ENCODE results near the gene PRR35. TPM values are rescaled to one million over a fixed set of nuclear protein-coding genes. Genes with fewer than 3 reads are reported as not detected.

PRR35 gene
- polyA plus RNA-seq, 1 donor from 2014 or later, result not detected

DNA sequence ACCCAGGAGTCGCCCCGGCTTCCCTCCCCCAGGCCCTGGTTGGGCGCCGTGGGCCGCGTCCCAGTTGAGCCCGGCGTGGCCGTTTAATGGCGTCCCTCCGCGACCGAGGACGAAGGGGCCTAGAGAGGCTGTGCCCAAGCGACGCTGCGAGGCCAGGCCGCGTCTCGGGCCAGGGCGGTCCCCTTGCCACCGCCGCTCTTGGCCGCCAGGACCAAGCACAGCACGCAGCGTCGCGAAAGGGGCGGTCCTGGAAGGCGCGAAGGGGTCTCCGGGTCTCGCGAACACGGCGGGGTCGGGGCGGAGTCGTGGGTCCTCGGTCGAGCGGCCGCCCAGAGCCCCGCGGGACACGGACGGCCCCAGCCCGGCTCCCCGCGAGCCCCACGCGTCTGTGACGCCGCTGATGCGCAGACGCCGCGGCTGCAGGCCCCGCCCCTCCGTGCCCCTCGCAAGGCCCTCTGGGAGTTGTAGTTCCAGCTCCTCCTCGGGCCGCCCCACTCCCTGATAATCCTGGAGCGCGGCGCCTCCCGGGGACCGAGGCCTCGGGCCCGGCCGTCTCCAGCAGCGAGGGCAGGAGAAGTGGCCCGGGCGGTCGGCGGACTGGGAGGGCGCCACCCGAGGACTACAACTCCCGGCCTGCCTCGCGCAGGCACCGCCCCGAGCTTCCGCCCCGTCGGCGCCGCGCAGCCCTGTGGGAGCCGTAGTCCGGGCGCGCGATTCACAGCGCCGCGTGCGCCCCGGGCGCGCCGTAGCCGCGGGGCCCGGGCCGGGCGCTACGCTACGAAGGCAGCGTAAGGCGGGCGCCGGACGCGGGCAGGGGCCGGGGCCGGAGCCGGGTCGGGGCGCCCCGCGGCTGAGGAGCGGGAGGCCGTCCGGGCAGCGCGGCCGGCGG lies 32.9 kb upstream of the PRR35 start, which contains the start of gene CAPN15:
Gene CAPN15, plus strand, starts transcription at position 698 of the 889 bp plus-strand sequence. CDS start 19,127 bp downstream, outside the sequence.
- peak within 1 kb of the TSS; percentile 14 for H2AFZ ChIP-seq (ENCODE audit: low read depth, low read length)
- peak within 1 kb of the TSS; percentile 86 for H3K27ac ChIP-seq (ENCODE audit: low read length)
- H3K4me2 ChIP-seq (ENCODE audit: low read length), result peak within 1 kb of the TSS; percentile 92
- H3K27me3 ChIP-seq (ENCODE audit: insufficient read depth, low read depth, low read length), result no peaks in the 10 kb centered on the region
- TF ChIP-seq EZH2 (IDR thresholded peaks at IDR 0.05; ENCODE audit: borderline replicate concordance, insufficient read depth, low read length, poor library complexity, severe bottlenecking), result no peak
- peak; percentile 79 for TF ChIP-seq MXI1 (conservative IDR thresholded peaks at IDR 0.05; ENCODE audit: poor library complexity, severe bottlenecking)
- TF ChIP-seq, protein P1, sequence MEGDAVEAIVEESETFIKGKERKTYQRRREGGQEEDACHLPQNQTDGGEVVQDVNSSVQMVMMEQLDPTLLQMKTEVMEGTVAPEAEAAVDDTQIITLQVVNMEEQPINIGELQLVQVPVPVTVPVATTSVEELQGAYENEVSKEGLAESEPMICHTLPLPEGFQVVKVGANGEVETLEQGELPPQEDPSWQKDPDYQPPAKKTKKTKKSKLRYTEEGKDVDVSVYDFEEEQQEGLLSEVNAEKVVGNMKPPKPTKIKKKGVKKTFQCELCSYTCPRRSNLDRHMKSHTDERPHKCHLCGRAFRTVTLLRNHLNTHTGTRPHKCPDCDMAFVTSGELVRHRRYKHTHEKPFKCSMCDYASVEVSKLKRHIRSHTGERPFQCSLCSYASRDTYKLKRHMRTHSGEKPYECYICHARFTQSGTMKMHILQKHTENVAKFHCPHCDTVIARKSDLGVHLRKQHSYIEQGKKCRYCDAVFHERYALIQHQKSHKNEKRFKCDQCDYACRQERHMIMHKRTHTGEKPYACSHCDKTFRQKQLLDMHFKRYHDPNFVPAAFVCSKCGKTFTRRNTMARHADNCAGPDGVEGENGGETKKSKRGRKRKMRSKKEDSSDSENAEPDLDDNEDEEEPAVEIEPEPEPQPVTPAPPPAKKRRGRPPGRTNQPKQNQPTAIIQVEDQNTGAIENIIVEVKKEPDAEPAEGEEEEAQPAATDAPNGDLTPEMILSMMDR (IDR thresholded peaks at IDR 0.05; ENCODE audit: poor library complexity, severe bottlenecking), result peak; percentile 42
- peak; percentile 78 for TF ChIP-seq POLR2AphosphoS5 (IDR thresholded peaks at IDR 0.05)
- TF ChIP-seq, protein P2, sequence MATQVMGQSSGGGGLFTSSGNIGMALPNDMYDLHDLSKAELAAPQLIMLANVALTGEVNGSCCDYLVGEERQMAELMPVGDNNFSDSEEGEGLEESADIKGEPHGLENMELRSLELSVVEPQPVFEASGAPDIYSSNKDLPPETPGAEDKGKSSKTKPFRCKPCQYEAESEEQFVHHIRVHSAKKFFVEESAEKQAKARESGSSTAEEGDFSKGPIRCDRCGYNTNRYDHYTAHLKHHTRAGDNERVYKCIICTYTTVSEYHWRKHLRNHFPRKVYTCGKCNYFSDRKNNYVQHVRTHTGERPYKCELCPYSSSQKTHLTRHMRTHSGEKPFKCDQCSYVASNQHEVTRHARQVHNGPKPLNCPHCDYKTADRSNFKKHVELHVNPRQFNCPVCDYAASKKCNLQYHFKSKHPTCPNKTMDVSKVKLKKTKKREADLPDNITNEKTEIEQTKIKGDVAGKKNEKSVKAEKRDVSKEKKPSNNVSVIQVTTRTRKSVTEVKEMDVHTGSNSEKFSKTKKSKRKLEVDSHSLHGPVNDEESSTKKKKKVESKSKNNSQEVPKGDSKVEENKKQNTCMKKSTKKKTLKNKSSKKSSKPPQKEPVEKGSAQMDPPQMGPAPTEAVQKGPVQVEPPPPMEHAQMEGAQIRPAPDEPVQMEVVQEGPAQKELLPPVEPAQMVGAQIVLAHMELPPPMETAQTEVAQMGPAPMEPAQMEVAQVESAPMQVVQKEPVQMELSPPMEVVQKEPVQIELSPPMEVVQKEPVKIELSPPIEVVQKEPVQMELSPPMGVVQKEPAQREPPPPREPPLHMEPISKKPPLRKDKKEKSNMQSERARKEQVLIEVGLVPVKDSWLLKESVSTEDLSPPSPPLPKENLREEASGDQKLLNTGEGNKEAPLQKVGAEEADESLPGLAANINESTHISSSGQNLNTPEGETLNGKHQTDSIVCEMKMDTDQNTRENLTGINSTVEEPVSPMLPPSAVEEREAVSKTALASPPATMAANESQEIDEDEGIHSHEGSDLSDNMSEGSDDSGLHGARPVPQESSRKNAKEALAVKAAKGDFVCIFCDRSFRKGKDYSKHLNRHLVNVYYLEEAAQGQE (IDR thresholded peaks at IDR 0.05; ENCODE audit: borderline replicate concordance), result no peak
- peak; percentile 68 for TF ChIP-seq EP300 (conservative IDR thresholded peaks at IDR 0.05; ENCODE audit: poor library complexity, severe bottlenecking)
- TF ChIP-seq SMC3 (conservative IDR thresholded peaks at IDR 0.05; ENCODE audit: poor library complexity), result peak; percentile 32
- TF ChIP-seq RAD21 (conservative IDR thresholded peaks at IDR 0.05), result peak; percentile 29
- peak; percentile 27 for TF ChIP-seq TAF1 (IDR thresholded peaks at IDR 0.05; ENCODE audit: low read depth)
- H4K20me1 ChIP-seq (ENCODE audit: insufficient read depth), result no peaks in the 10 kb centered on the region
- no peaks in the 10 kb centered on the region for H3K9me3 ChIP-seq (ENCODE audit: low read length)
- H3K4me3 ChIP-seq (ENCODE audit: low read length), result peak within 1 kb of the TSS; percentile 97
- no peaks in the 10 kb centered on the region for H3K9me2 ChIP-seq (ENCODE audit: insufficient read depth, low read length)
- H3K36me3 ChIP-seq (ENCODE audit: insufficient read depth, low read length), result no peaks in the 10 kb centered on the region
- peak within 1 kb of the TSS; percentile 86 for H3K9ac ChIP-seq (ENCODE audit: low read length)
- H3F3A ChIP-seq (ENCODE audit: insufficient read depth, low read length, poor library complexity, severe bottlenecking), result no peaks in the 10 kb centered on the region
- H3K79me2 ChIP-seq (replicated peaks; ENCODE audit: insufficient read depth, low read length), result peaks cover 16% of the 10 kb centered on the region

DNA sequence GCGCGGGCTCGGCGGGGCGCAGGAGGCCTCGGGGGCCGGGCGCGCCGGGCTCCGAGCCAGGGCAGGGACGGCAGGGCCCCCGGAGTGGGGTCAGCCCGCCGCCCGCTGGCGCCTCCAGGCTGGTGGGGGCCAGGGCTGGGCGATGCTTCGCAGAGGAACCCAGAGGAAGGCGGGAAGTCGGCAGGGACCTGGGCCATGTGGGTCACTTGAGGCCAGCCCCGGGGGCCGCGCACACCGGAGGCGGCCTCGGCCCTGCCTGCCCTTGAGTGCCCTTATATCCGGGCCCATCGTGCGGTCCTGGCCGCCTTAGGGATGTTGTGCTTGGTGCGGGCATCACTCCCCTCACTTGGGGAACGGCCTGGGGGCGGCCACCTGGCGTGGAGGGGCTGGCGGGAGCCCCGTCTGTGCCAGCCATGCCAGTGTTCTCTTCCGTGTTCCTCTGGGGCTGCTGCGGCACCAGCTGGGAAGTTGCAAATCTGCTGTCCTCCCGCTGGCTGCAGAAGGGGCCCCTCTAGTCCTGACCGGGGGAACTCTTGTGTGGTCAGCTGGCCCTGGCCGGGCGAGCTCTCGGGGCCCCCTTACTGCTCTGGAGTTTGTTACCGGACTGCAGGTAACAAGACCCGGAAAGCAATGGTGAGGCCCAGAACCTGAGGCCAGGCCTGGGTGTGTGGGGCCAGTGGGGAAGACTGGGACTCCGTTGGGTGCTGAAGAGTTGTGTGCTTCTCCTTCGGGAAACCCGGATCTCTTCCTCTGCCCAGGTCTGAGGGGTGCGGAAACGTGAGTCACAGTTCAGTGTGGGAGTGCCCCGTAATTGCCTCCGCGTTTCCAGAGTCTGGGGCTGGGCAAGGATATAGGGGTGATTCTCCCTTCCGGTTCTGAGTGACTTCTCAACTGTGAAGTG lies 31.8 kb upstream of the PRR35 start:
- no peaks in the 10 kb centered on the region for H3K9me2 ChIP-seq (ENCODE audit: insufficient read depth, low read length)
- H3K4me3 ChIP-seq (ENCODE audit: low read length), result peak overlapping the region; percentile 89
- H2AFZ ChIP-seq (ENCODE audit: low read depth, low read length), result no peak overlapping the region
- no peaks in the 10 kb centered on the region for H3K9me3 ChIP-seq (ENCODE audit: low read length)
- H3K27ac ChIP-seq (ENCODE audit: low read length), result no peak overlapping the region
- H3K79me2 ChIP-seq (replicated peaks; ENCODE audit: insufficient read depth, low read length), result peaks cover 16% of the 10 kb centered on the region
- no peaks in the 10 kb centered on the region for H3F3A ChIP-seq (ENCODE audit: insufficient read depth, low read length, poor library complexity, severe bottlenecking)
- TF ChIP-seq SMC3 (conservative IDR thresholded peaks at IDR 0.05; ENCODE audit: poor library complexity), result no peak
- peak; percentile 40 for TF ChIP-seq MXI1 (conservative IDR thresholded peaks at IDR 0.05; ENCODE audit: poor library complexity, severe bottlenecking)
- H3K4me2 ChIP-seq (ENCODE audit: low read length), result peak overlapping the region; percentile 72
- peak overlapping the region; percentile 72 for H3K9ac ChIP-seq (ENCODE audit: low read length)
- no peaks in the 10 kb centered on the region for H3K36me3 ChIP-seq (ENCODE audit: insufficient read depth, low read length)
- H3K27me3 ChIP-seq (ENCODE audit: insufficient read depth, low read depth, low read length), result no peaks in the 10 kb centered on the region
- H4K20me1 ChIP-seq (ENCODE audit: insufficient read depth), result no peaks in the 10 kb centered on the region
